Stomach (tissue), 9 donors: ENCODE results near the gene AP5Z1. TPM values are rescaled to one million over a fixed set of nuclear protein-coding genes. Genes with fewer than 3 reads are reported as not detected.

Experiments used
- DNase-seq, 2 donors: peaks; one replicate each; pipeline versions ENCODE4 v3.0.0 to v3.0.0-alpha.2; 2013 to 2019
- H3K27ac ChIP-seq, 5 donors: fragments of 200-600 bp in 4 of 5; sonication (generic) in 4 of 5; one replicate each; pipeline ENCODE4 v1.5.1; 2013 to 2019; ENCODE audit warnings: mild to moderate bottlenecking in 1 of 5, moderate library complexity in 1 of 5
- H3K27me3 ChIP-seq, 3 donors: fragments of 200-600 bp; sonication (generic); one replicate each; pipeline ENCODE4 v1.5.1; 2017 to 2019; ENCODE audit warnings: mixed run types in 1 of 3
- H3K36me3 ChIP-seq, 4 donors: fragments of 200-600 bp; sonication (generic); 1 replicate in 3 of 4; 2 replicates in 1 of 4; pipeline ENCODE4 v1.5.1; 2016 to 2019
- H3K4me1 ChIP-seq, 4 donors: fragments of 200-600 bp; sonication (generic); one replicate each; pipeline ENCODE4 v1.5.1; 2016 to 2019
- H3K4me3 ChIP-seq, 4 donors: fragments of 200-600 bp; sonication (generic) in 3 of 4; one replicate each; pipeline ENCODE4 v1.5.1; 2016 to 2019; ENCODE audit warnings: mild to moderate bottlenecking in 1 of 4
- H3K9me3 ChIP-seq, 4 donors: fragments of 200-600 bp; sonication (generic); one replicate each; pipeline ENCODE4 v1.5.1; 2016 to 2019
- EP300 ChIP-seq: sonication (generic); formaldehyde crosslinking; IDR thresholded peaks from one replicate; pipeline ENCODE4 v1.6.1; 2017; ENCODE audit warnings: antibody characterized with exemption
- POLR2A ChIP-seq, 4 donors: fragments of 450-650 bp; IDR thresholded peaks; one replicate each; pipeline ENCODE4 v1.6.1; 2016; ENCODE audit warnings: antibody characterized with exemption in 4 of 4, control low read depth in 2 of 4, mild to moderate bottlenecking in 1 of 4, moderate library complexity in 1 of 4
- POLR2AphosphoS5 ChIP-seq, 3 donors: sonication (generic); formaldehyde crosslinking; IDR thresholded peaks; one replicate each; pipeline ENCODE4 v1.6.1; 2016; ENCODE audit warnings: antibody characterized with exemption in 3 of 3
- WGBS, 5 donors: extraction: QIAGEN DNeasy Blood & Tissue Kit in 3 of 5; methylation state at CpG; one replicate each; pipeline versions ENCODE4 v1.1.5 to v1.1.7; 2013 to 2018; 5-methylcytosine and 5-hydroxymethylcytosine counted together
- intact Hi-C: fragments of 100-400 bp; cut with DNase I; formaldehyde crosslinking; loops from one replicate; pipeline ENCODE4 v1.15.1; 2023; ENCODE audit warnings: low total_unique reads
- polyA plus RNA-seq, 3 donors: library from polyadenylated mRNA; stranded (reverse); fragments of 200-250 nt; gene quantifications; one replicate each; pipeline ENCODE4 v1.2.3, GENCODE V29; 2013
- total RNA-seq, 5 donors: library from RNA; depleted of rRNA; stranded (reverse); fragments of >200 nt; gene quantifications; one replicate each; pipeline versions ENCODE4 v1.1.0 to v1.2.3, GENCODE V29; 2014 to 2016
- TF ChIP-seq, protein P1 (sequence below), 7 experiments: fragments of 450-650 bp in 4 of 7; fragments of 200-600 bp in 3 of 7; sonication (generic) in 3 of 7; IDR thresholded peaks; one replicate each; pipeline ENCODE4 v1.5.1; 2016 to 2019; ENCODE audit warnings: antibody characterized with exemption in 7 of 7, control low read depth in 2 of 7, mild to moderate bottlenecking in 1 of 7
- donor health status: healthy with polysubstance abuse.
- donor health status: Bipolar disorder and iron deficiency.
- donor health status: healthy.

Gene AP5Z1
- total and polyA plus RNA-seq, 8 donors: 11.6 to 140 (median 42.3) TPM

DNA sequence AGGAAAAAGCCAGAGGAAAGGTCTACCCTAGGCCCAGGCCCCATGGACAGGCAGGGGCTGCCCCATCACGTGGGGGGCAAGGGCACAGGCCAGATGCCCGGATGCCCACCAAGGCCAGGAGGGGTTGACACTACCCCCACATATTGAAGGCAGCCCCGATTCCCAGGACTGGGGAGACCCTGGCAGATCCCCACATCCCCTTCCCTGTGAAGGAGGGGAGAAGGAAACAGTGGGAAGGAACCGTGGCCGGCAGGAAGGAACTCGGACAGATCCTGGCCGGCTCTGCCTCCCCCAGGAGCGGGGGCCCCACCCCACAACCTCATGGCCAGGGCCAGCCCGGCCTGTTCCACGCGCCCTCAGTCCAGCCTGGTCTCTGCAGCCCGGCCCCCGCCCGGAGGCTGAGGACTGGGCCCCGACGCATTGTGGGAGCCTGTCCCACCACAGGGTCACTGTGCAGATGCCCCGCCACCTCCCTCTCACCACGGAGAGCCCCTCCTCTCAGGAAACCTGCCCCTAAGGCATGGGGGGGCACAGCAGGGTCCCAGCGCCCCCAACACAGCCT is 45.1 kb downstream of the AP5Z1 start:
- WGBS, 5 donors: 52 to 76% (median 73%) methylated on average over 4 to 19 of the region's 19 CpGs
- intact Hi-C loops: no loop called here
- no peak for DNase-seq
- H3K4me1 ChIP-seq: no peaks in the 10 kb centered on the region
- no peak overlapping the region for H3K4me3 ChIP-seq
- no peak for TF ChIP-seq POLR2AphosphoS5 (IDR thresholded peaks at IDR 0.05)
- no peak overlapping the region for H3K27ac ChIP-seq
- H3K36me3 ChIP-seq: no peaks in the 10 kb centered on the region
- peaks cover 0 to 37% (median 1%) of the 10 kb centered on the region in 3 donors for H3K27me3 ChIP-seq
- no peaks in the 10 kb centered on the region for H3K9me3 ChIP-seq

DNA sequence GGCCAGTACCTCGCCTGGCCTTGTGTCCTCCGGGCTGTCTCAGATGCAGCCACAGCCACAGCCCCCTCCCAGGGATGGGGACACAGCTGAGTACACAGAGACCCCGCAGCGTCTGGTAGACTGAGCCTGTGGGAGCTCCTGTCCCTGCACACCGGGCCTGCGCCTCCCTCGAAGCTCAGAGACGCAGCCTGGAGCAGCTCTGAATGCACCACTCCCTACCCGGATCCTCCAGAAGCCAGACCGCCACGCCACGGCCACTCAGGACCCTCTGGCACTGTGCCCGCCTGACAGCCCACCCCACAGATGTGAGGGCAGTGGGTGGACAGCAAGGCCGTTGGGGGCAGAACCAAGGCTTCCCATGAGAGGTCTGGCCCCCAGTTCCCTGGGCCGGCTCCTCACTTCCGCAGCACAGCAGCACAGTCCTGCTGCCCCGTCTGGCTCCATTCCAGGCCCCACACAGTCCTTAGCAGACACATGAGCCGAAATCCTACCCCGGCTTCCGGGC is 45.6 kb downstream of the AP5Z1 start:
- WGBS, 5 donors: 78 to 85% (median 80%) methylated on average over 20 of the region's 20 CpGs
- Histone ChIP-seq H3K9me3 (no peaks in the 10 kb centered on the region), H3K4me1 (no peaks in the 10 kb centered on the region), H3K27ac (no peak overlapping the region), H3K36me3 (no peaks in the 10 kb centered on the region), H3K27me3 (peaks cover 0 to 32% (median 0%) of the 10 kb centered on the region in 3 donors), H3K4me3 (no peak overlapping the region)
- DNase-seq: no peak
- TF ChIP-seq POLR2AphosphoS5 (IDR thresholded peaks at IDR 0.05) (no peak), POLR2A (IDR thresholded peaks at IDR 0.05) (no peak), EP300 (no peak)
- TF ChIP-seq, protein P1, sequence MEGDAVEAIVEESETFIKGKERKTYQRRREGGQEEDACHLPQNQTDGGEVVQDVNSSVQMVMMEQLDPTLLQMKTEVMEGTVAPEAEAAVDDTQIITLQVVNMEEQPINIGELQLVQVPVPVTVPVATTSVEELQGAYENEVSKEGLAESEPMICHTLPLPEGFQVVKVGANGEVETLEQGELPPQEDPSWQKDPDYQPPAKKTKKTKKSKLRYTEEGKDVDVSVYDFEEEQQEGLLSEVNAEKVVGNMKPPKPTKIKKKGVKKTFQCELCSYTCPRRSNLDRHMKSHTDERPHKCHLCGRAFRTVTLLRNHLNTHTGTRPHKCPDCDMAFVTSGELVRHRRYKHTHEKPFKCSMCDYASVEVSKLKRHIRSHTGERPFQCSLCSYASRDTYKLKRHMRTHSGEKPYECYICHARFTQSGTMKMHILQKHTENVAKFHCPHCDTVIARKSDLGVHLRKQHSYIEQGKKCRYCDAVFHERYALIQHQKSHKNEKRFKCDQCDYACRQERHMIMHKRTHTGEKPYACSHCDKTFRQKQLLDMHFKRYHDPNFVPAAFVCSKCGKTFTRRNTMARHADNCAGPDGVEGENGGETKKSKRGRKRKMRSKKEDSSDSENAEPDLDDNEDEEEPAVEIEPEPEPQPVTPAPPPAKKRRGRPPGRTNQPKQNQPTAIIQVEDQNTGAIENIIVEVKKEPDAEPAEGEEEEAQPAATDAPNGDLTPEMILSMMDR (IDR thresholded peaks at IDR 0.05): no peak
- intact Hi-C loops: no loop called here

DNA sequence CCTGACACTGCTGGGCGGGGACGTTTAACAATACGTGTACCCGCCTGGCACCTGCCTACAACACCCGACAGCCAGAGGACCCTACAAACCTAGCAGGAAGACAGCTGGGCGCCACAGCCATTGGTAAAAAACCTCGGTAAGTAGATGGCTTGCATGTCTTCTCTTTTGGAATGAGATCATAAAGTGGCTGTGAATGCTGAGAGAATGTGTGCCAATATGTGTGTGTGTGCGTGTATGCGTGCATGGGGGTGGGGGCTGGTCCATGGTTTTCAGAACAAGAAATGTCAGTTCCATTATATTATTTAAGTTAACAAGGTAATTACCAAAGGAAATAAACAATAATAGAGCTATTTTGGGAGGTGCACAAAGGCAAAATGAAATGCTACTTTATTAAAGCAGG is 47.3 kb downstream of the AP5Z1 start:
- H3K4me3 ChIP-seq: no peak overlapping the region
- TF ChIP-seq POLR2A (IDR thresholded peaks at IDR 0.05) (no peak), EP300 (no peak), POLR2AphosphoS5 (IDR thresholded peaks at IDR 0.05) (no peak)
- TF ChIP-seq, protein P1 (IDR thresholded peaks at IDR 0.05): no peak
- intact Hi-C loops: no loop called here
- DNase-seq: no peak
- no peaks in the 10 kb centered on the region for H3K9me3 ChIP-seq
- H3K36me3 ChIP-seq: no peaks in the 10 kb centered on the region
- peaks cover 0 to 23% (median 0%) of the 10 kb centered on the region in 3 donors for H3K27me3 ChIP-seq
- H3K27ac ChIP-seq: no peak overlapping the region
- 81 to 87% (median 83%) methylated on average over 9 of the region's 9 CpGs for WGBS, 5 donors
- no peaks in the 10 kb centered on the region for H3K4me1 ChIP-seq

DNA sequence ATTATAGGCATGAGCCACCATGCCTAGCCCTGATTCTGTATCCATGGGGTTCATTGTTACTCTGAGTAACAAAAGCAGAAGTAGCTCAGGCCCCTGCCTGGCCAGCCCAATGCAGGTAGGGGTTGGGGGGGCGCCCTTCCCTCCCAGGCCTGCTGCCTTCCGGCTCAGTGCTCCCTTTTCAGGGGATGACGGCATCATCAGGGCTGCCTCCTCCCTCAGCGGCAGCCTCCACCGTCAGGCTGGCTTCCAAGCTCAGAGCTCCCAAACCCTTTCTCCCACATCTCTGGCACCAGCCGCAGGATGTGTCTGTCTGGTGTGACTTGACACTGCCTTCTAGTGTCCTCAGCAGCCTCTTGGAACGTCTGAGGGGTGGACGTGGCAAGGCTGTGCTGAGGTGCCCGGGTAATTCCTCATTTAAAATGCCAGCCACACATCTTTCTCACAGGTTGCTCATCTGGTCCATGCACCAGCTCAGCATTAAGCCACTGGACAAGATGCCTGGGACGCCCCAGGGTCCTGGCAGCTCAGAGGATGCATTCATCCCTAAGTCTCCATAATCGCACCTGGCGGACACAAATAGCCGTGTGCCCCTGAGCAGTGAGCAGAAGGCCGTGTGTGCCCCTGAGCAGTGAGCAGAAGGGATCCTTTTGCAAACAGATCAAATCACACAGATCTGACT is 48.2 kb downstream of the AP5Z1 start:
- 63 to 74% (median 67%) methylated on average over 14 of the region's 14 CpGs for WGBS, 5 donors
- DNase-seq: no peak
- intact Hi-C loops: no loop called here

More for the DNA sequence above, 48.2 kb downstream of the AP5Z1 start:
- Histone ChIP-seq H3K4me1 (no peaks in the 10 kb centered on the region), H3K9me3 (no peaks in the 10 kb centered on the region), H3K4me3 (no peak overlapping the region), H3K36me3 (no peaks in the 10 kb centered on the region), H3K27ac (no peak overlapping the region), H3K27me3 (peaks cover 0 to 14% (median 0%) of the 10 kb centered on the region in 3 donors)
- no peak for TF ChIP-seq POLR2AphosphoS5 (IDR thresholded peaks at IDR 0.05)
- TF ChIP-seq, protein P1 (IDR thresholded peaks at IDR 0.05): no peak
- no peak for TF ChIP-seq POLR2A (IDR thresholded peaks at IDR 0.05)
- TF ChIP-seq EP300: no peak
